ENCODE data around the gene C1orf21. TPM values are rescaled to one million over a fixed set of nuclear protein-coding genes. Genes with fewer than 3 reads are reported as not detected.

The C1orf21 gene
- total and polyA plus RNA-seq, 12 donors = 23.2 to 177 (median 87.9) TPM

DNA sequence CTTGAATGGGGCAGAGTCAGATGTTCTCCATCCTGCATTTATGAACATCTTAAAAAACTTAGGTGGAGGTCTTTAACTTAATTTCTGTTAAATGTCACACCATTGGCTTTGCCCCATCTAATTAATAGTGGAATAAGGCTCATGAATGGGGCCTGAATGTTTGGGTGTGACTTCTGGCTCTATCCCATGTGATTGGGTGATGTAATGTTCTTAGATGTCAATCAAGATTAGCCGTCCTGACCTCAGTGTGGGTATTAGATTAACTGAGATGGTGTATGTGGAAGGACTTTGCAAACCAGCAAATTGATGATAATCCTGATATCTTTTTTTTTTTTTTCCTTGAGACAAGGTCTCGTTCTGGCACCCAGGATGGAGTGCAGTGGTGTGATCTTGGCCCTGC lies 38.1 kb downstream of the C1orf21 start:
- peaks cover 35 to 55% of the 10 kb centered on the region in 2 donors for H3K4me1 ChIP-seq (replicated peaks in 1 of 2)
- H3K9me3 ChIP-seq (replicated peaks in 1 of 3) = no peaks in the 10 kb centered on the region
- H3K27me3 ChIP-seq = no peaks in the 10 kb centered on the region
- H3K27ac ChIP-seq = peak overlapping the region in 4 of 5 donors; percentile 18 to 87 (median 80)
- 41 to 55% (median 49%) methylated on average over 2 of the region's 2 CpGs for WGBS, 4 donors
- no peaks in the 10 kb centered on the region for H3K36me3 ChIP-seq (replicated peaks in 1 of 2)
- H3K4me3 ChIP-seq = no peak overlapping the region
- intact Hi-C loops (cut with DNase I) = loop anchor here in 1 of 2 donors (10.0 kb wide), 1 partner anchor 50 kb away; no protein-coding TSS in a partner anchor
- no peak for TF ChIP-seq POLR2A (IDR thresholded peaks at IDR 0.05)
- TF ChIP-seq, protein P1, sequence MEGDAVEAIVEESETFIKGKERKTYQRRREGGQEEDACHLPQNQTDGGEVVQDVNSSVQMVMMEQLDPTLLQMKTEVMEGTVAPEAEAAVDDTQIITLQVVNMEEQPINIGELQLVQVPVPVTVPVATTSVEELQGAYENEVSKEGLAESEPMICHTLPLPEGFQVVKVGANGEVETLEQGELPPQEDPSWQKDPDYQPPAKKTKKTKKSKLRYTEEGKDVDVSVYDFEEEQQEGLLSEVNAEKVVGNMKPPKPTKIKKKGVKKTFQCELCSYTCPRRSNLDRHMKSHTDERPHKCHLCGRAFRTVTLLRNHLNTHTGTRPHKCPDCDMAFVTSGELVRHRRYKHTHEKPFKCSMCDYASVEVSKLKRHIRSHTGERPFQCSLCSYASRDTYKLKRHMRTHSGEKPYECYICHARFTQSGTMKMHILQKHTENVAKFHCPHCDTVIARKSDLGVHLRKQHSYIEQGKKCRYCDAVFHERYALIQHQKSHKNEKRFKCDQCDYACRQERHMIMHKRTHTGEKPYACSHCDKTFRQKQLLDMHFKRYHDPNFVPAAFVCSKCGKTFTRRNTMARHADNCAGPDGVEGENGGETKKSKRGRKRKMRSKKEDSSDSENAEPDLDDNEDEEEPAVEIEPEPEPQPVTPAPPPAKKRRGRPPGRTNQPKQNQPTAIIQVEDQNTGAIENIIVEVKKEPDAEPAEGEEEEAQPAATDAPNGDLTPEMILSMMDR (IDR thresholded peaks at IDR 0.05) = no peak
- DNase-seq = no peak

DNA sequence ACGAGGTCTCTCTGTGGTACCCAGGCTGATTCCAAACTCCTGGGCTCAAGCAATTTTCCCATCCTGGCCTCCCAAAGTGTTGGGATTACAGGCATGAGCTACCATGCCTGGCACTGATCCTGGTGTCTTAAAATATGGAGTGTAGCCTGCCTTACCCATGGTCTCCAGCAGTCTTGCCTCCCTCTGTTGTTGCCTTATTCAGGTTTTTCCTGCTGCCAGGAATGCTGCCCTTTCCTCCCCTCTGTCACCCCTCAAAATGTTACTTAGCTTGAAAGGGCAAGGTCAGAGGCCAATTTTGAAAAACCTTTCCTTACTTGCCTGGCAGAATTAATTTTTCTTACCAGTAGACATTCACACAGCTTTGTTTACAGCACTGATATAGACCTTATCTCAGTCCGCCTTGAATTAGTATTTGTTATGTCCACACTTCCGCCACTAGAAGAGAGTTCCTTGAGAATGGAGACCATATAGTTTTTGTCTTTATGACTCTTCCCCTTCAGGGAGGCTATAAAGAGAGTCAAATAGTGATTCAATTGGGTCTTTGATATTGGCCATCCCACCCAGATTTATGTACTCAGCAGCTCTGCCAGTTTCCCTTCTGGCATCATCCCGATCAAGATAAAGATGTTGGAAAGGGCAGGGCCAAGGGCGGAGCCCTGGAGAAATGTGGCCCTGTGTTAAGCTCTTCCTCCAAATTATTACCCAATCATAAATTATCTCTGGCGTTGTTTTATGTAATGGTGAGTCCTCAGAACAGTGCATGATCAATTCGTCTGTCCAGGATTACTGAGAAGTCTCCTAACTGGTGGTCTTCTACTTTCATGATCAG lies 38.8 kb downstream of the C1orf21 start:
- H3K4me1 ChIP-seq (replicated peaks in 1 of 2) = peaks cover 35 to 52% of the 10 kb centered on the region in 2 donors

DNA sequence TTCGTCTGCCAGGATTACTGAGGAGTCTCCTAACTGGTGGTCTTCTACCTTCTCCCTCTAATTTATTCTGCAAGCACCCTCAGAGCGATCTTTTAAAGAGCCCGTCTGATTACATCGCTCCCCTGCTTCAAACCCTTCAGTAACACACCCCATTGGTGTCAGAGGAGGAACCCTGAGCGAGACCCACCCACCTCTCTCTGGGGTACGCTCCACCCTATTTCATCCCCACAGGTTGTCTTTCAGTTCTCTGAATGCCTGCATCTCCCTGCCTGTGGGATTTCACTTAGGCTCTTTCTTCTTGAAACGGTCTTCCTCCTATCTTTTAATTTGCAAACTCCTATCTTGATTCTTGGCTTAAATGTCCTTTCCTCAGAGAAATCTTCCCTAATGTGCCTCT lies 39.4 kb downstream of the C1orf21 start:
- WGBS, 4 donors = 72 to 76% (median 74%) methylated on average over 7 of the region's 7 CpGs
- H3K4me3 ChIP-seq = peak overlapping the region in 1 of 4 donors; percentile 15
- peaks cover 32 to 46% of the 10 kb centered on the region in 2 donors for H3K4me1 ChIP-seq (replicated peaks in 1 of 2)
- H3K36me3 ChIP-seq (replicated peaks in 1 of 2) = no peaks in the 10 kb centered on the region
- peak overlapping the region; percentile 19 to 87 (median 71) for H3K27ac ChIP-seq
- intact Hi-C loops (cut with DNase I) = loop anchor here in 1 of 2 donors (10.0 kb wide), 1 partner anchor 49 kb away; no protein-coding TSS in a partner anchor
- no peaks in the 10 kb centered on the region for H3K27me3 ChIP-seq
- no peak for DNase-seq
- H3K9me3 ChIP-seq (replicated peaks in 1 of 3) = no peaks in the 10 kb centered on the region
- no peak for TF ChIP-seq POLR2A (IDR thresholded peaks at IDR 0.05)
- TF ChIP-seq, protein P1 (IDR thresholded peaks at IDR 0.05) = no peak

More for the DNA sequence above, 38.8 kb downstream of the C1orf21 start:
- Histone ChIP-seq H3K27me3 (no peaks in the 10 kb centered on the region), H3K27ac (peak overlapping the region; percentile 71 to 87 (median 79)), H3K4me3 (peak overlapping the region in 1 of 4 donors; percentile 15), H3K9me3 (replicated peaks in 1 of 3) (no peaks in the 10 kb centered on the region), H3K36me3 (replicated peaks in 1 of 2) (no peaks in the 10 kb centered on the region)
- peak; percentile 76 to 91 (median 87) for DNase-seq
- TF ChIP-seq, protein P1 (IDR thresholded peaks at IDR 0.05) = peak in 2 of 6 experiments; percentile 28 to 37
- TF ChIP-seq POLR2A (IDR thresholded peaks at IDR 0.05) = no peak
- intact Hi-C loops (cut with DNase I) = loop anchor here in 1 of 2 donors (10.0 kb wide), 1 partner anchor 49 kb away; no protein-coding TSS in a partner anchor
- 38 to 49% (median 43%) methylated on average over 7 of the region's 7 CpGs for WGBS, 4 donors

DNA sequence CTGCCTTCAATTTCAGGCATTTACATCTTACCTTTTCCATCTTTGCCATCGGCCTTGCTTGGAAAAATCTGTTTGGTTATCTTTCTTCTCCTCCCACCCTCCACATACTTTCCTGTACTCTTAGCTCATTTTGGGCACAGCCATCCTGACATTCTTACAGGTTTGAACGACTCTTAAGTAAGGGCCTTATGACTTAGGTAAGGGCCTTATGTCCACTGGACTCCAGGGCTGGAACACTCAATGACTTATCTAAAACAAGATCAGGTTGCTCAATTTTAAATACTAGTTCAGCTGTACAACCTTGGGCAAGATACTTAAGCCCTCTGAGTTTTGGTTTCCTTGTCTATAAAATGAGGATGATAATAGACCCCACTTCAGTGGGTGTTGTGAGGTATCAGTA lies 40.9 kb downstream of the C1orf21 start:
- Histone ChIP-seq H3K27ac (no peak overlapping the region), H3K36me3 (replicated peaks in 1 of 2) (no peaks in the 10 kb centered on the region), H3K9me3 (replicated peaks in 1 of 3) (no peaks in the 10 kb centered on the region), H3K27me3 (no peaks in the 10 kb centered on the region), H3K4me1 (replicated peaks in 1 of 2) (peaks cover 32 to 40% of the 10 kb centered on the region in 2 donors), H3K4me3 (no peak overlapping the region)
- intact Hi-C loops (cut with DNase I) = loop anchor here in 1 of 2 donors (10.0 kb wide), 1 partner anchor 47 kb away; no protein-coding TSS in a partner anchor
- no peak for DNase-seq
- 91 to 99% (median 93%) methylated on average over 2 of the region's 2 CpGs for WGBS, 4 donors
- TF ChIP-seq POLR2A (IDR thresholded peaks at IDR 0.05) = no peak
- TF ChIP-seq, protein P1 (IDR thresholded peaks at IDR 0.05) = no peak
